ENCODE measurements around the gene MOGAT1.

MOGAT1 gene

DNA sequence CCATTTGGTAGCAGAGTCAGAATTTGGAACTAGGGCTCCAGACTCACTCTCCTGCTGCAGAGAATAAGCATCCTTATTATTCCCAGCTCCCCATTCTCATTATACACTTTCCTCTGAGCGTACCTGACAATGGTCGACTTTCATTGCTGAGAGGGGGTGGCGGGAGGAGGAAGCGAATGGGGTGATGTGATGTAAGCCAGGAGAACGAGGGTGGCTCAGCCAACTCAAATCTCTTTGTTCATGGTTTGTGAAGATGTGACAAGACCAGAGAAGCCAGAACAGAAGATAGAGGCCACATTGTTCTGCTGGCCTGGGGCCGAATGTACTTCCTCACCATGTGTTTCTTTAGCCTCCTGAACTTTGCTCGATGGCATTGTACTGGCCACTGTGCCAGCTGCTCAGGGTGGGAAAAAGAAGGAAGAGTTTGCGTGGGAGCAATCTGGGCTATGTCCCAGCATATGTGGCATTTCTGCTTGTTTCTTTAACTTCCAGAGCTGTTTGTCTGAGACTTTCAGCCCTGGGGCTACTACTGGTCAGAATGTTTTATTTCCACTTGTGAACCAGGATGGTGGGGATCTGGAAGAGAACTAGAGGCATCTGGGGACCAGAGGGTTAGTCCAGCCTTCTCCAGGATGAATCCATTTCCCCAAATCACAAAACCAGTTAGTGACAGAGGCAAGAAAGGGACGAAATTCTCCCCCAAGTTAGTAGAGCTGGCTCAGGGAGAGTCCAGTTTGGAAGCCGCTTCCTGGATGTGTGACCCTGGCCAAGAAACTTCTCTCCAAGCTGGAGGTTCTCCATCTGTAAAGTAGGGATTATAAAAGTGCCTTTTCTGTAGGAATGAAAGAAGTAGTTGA is 62.6 kb downstream of the MOGAT1 start:
- H3K4me1 ChIP-seq (ENCODE audit: control insufficient read depth, low read depth, low read length): peaks cover 13% of the 10 kb centered on the region
- no peak overlapping the region for H3K27ac ChIP-seq (ENCODE audit: low read length)
- no peak overlapping the region for H3K4me3 ChIP-seq (ENCODE audit: low read length)
- no peaks in the 10 kb centered on the region for H3K9me3 ChIP-seq (ENCODE audit: control insufficient read depth, low read depth, low read length)
- no peak overlapping the region for H3K9ac ChIP-seq (ENCODE audit: low read length)
- H3K36me3 ChIP-seq (ENCODE audit: control insufficient read depth, low read depth, low read length): no peaks in the 10 kb centered on the region
- no peaks in the 10 kb centered on the region for H3K27me3 ChIP-seq (ENCODE audit: control insufficient read depth, insufficient read depth, low read length)

DNA sequence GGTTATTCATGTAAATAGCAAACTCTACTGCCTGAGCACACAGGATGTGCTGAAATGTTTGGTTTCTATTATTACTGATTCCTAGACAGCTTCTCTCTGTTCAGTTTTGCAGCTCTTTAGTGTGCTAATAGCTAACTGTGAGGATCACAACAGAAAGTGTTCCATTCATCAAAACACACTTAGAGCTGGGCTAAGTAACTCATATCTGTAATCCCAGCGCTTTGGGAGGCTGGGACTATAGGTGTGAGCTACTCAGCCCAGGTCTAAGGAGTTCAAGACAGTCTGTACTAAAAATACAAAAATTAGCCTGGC is 63.2 kb downstream of the MOGAT1 start:
- no peaks in the 10 kb centered on the region for H3K36me3 ChIP-seq (ENCODE audit: control insufficient read depth, low read depth, low read length)
- no peak overlapping the region for H3K9ac ChIP-seq (ENCODE audit: low read length)
- no peak overlapping the region for H3K4me3 ChIP-seq (ENCODE audit: low read length)
- H3K4me1 ChIP-seq (ENCODE audit: control insufficient read depth, low read depth, low read length): peaks cover 16% of the 10 kb centered on the region
- no peaks in the 10 kb centered on the region for H3K27me3 ChIP-seq (ENCODE audit: control insufficient read depth, insufficient read depth, low read length)
- no peaks in the 10 kb centered on the region for H3K9me3 ChIP-seq (ENCODE audit: control insufficient read depth, low read depth, low read length)
- no peak overlapping the region for H3K27ac ChIP-seq (ENCODE audit: low read length)

- no peaks in the 10 kb centered on the region for H3K36me3 ChIP-seq (ENCODE audit: control insufficient read depth, low read depth, low read length)
- no peaks in the 10 kb centered on the region for H3K9me3 ChIP-seq (ENCODE audit: control insufficient read depth, low read depth, low read length)
- no peaks in the 10 kb centered on the region for H3K27me3 ChIP-seq (ENCODE audit: control insufficient read depth, insufficient read depth, low read length)
- H3K4me1 ChIP-seq (ENCODE audit: control insufficient read depth, low read depth, low read length): peaks cover 16% of the 10 kb centered on the region
- no peak overlapping the region for H3K9ac ChIP-seq (ENCODE audit: low read length)
- H3K27ac ChIP-seq (ENCODE audit: low read length): no peak overlapping the region
- no peak overlapping the region for H3K4me3 ChIP-seq (ENCODE audit: low read length)
Observed at GRCh38 chr2:222736301-222736700, 64.8 kb downstream of the MOGAT1 start.

GRCh38 chr2:222736924-222737323 is 65.5 kb downstream of the MOGAT1 start:
- no peaks in the 10 kb centered on the region for H3K27me3 ChIP-seq (ENCODE audit: control insufficient read depth, insufficient read depth, low read length)
- no peaks in the 10 kb centered on the region for H3K36me3 ChIP-seq (ENCODE audit: control insufficient read depth, low read depth, low read length)
- no peaks in the 10 kb centered on the region for H3K9me3 ChIP-seq (ENCODE audit: control insufficient read depth, low read depth, low read length)
- H3K4me3 ChIP-seq (ENCODE audit: low read length): no peak overlapping the region
- H3K9ac ChIP-seq (ENCODE audit: low read length): no peak overlapping the region
- no peak overlapping the region for H3K27ac ChIP-seq (ENCODE audit: low read length)
- peaks cover 16% of the 10 kb centered on the region for H3K4me1 ChIP-seq (ENCODE audit: control insufficient read depth, low read depth, low read length)

DNA sequence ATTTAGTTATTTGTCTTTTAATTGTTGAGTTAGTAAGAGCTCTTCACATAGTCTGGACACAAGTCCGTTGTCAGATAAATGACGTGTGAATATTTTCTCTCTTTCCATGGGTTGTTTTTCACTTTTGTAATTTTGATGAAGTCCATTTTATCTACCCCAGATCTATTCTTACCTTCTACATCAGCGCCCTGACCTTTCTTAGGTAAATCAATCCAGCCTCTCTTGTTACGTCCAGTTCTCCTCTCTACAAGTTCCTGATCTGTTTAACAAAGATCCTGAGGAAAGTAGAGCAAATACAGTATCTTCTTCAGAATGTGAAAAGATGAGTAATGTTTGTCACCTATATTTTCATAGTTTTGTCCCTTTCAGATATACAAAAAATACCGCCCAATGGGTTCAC is 66.9 kb downstream of the MOGAT1 start:
- H3K4me1 ChIP-seq (ENCODE audit: control insufficient read depth, low read depth, low read length): peaks cover 16% of the 10 kb centered on the region
- H3K27ac ChIP-seq (ENCODE audit: low read length): no peak overlapping the region
- H3K9me3 ChIP-seq (ENCODE audit: control insufficient read depth, low read depth, low read length): no peaks in the 10 kb centered on the region
- no peak overlapping the region for H3K9ac ChIP-seq (ENCODE audit: low read length)
- no peaks in the 10 kb centered on the region for H3K36me3 ChIP-seq (ENCODE audit: control insufficient read depth, low read depth, low read length)
- H3K27me3 ChIP-seq (ENCODE audit: control insufficient read depth, insufficient read depth, low read length): no peaks in the 10 kb centered on the region
- no peak overlapping the region for H3K4me3 ChIP-seq (ENCODE audit: low read length)

GRCh38 chr2:222738809-222739208 is 67.4 kb downstream of the MOGAT1 start:
- Histone ChIP-seq H3K27ac (ENCODE audit: low read length) (peak overlapping the region; percentile 56), H3K4me1 (ENCODE audit: control insufficient read depth, low read depth, low read length) (peaks cover 16% of the 10 kb centered on the region), H3K9ac (ENCODE audit: low read length) (no peak overlapping the region), H3K36me3 (ENCODE audit: control insufficient read depth, low read depth, low read length) (no peaks in the 10 kb centered on the region), H3K27me3 (ENCODE audit: control insufficient read depth, insufficient read depth, low read length) (no peaks in the 10 kb centered on the region), H3K4me3 (ENCODE audit: low read length) (no peak overlapping the region), H3K9me3 (ENCODE audit: control insufficient read depth, low read depth, low read length) (no peaks in the 10 kb centered on the region)

DNA sequence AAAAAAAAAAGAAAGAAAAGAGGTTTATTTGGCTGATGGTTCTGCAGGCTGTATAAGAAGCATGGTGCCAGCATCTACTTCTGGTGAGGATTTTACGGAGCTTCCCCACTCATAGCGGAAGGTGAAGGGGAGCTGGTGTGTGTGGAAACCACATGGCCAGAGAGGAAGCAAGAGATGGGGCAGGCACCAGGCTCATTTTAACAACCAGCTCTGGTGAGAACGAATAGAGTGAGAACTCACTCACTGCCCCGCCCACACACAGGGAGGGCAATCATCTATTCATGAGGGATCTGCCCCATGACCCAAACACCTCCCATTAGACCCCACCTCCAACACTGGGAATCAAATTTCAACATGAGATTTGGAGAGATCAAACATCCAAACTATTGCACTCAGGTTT is 68.5 kb downstream of the MOGAT1 start:
- H3K4me3 ChIP-seq (ENCODE audit: low read length): no peak overlapping the region
- no peaks in the 10 kb centered on the region for H3K36me3 ChIP-seq (ENCODE audit: control insufficient read depth, low read depth, low read length)
- no peak overlapping the region for H3K27ac ChIP-seq (ENCODE audit: low read length)
- H3K27me3 ChIP-seq (ENCODE audit: control insufficient read depth, insufficient read depth, low read length): no peaks in the 10 kb centered on the region
- H3K9me3 ChIP-seq (ENCODE audit: control insufficient read depth, low read depth, low read length): no peaks in the 10 kb centered on the region
- peaks cover 16% of the 10 kb centered on the region for H3K4me1 ChIP-seq (ENCODE audit: control insufficient read depth, low read depth, low read length)
- H3K9ac ChIP-seq (ENCODE audit: low read length): no peak overlapping the region

DNA sequence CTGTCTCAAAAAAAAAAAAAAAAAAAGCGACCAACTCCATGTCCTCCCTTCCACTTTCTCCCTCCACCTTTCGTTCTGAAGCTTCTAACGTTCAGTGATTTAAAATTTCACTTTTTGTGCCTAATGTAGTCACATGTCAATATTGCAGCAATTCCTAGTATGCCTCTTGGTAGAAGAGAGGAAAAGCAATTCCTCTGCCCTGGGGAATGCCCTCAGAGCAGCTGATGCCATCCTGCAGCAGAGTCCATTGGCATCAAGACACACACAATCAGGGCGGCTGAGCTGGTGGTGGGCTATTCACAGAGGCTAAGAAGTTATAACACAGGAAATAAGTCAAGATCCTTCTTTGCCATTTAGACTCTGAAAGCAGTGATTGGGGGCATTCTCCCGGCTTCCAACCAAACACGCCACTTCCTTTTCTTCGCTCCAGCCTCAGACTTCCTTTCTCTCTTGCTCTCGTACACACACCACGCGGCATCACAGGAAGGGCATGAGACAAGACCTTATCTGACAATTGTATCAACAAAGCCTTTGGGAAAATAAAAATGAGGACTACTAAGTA is 71.9 kb downstream of the MOGAT1 start:
- Histone ChIP-seq H3K4me1 (ENCODE audit: control insufficient read depth, low read depth, low read length) (peaks cover 23% of the 10 kb centered on the region), H3K27ac (ENCODE audit: low read length) (no peak overlapping the region), H3K4me3 (ENCODE audit: low read length) (no peak overlapping the region), H3K9me3 (ENCODE audit: control insufficient read depth, low read depth, low read length) (no peaks in the 10 kb centered on the region), H3K9ac (ENCODE audit: low read length) (no peak overlapping the region), H3K36me3 (ENCODE audit: control insufficient read depth, low read depth, low read length) (no peaks in the 10 kb centered on the region), H3K27me3 (ENCODE audit: control insufficient read depth, insufficient read depth, low read length) (no peaks in the 10 kb centered on the region)

DNA sequence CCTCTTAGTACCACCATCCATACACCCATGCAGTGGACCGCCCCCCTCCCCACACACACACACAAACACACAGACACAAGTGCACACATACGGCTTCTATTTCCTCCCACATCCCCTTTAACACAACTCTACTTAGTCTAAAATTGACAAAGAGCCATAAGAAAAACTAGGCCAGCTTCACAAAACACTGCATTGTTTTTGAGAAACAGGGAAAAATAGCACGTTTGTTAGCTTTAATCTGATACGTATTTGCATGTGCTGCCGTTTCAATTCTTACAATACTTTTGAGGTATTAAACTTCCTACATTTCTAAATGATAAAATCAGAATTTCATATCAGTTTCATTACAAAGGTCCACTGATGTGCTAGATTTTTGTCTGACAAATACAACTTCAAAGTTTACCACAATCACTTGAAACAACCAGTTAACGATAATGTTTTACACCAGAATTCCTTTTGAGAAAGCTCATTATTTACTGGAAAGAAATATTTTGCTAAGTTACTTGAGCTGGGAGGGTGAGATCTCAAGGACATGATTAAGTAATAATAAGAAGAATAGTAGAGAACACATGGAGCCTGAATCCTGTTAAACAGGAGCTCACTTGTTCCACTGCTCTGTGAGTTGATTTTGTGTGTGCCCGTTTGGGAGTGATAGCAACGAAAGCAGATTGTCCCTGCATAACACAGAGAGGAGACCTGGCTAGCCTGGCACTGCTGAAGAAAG is 74.5 kb downstream of the MOGAT1 start:
- Histone ChIP-seq H3K4me1 (ENCODE audit: control insufficient read depth, low read depth, low read length) (peaks cover 12% of the 10 kb centered on the region), H3K27me3 (ENCODE audit: control insufficient read depth, insufficient read depth, low read length) (no peaks in the 10 kb centered on the region), H3K4me3 (ENCODE audit: low read length) (no peak overlapping the region), H3K36me3 (ENCODE audit: control insufficient read depth, low read depth, low read length) (no peaks in the 10 kb centered on the region), H3K27ac (ENCODE audit: low read length) (no peak overlapping the region), H3K9me3 (ENCODE audit: control insufficient read depth, low read depth, low read length) (no peaks in the 10 kb centered on the region), H3K9ac (ENCODE audit: low read length) (no peak overlapping the region)

GRCh38 chr2:222747526-222748160 is 76.2 kb downstream of the MOGAT1 start:
- H3K27ac ChIP-seq (ENCODE audit: low read length): no peak overlapping the region
- no peaks in the 10 kb centered on the region for H3K36me3 ChIP-seq (ENCODE audit: control insufficient read depth, low read depth, low read length)

DNA sequence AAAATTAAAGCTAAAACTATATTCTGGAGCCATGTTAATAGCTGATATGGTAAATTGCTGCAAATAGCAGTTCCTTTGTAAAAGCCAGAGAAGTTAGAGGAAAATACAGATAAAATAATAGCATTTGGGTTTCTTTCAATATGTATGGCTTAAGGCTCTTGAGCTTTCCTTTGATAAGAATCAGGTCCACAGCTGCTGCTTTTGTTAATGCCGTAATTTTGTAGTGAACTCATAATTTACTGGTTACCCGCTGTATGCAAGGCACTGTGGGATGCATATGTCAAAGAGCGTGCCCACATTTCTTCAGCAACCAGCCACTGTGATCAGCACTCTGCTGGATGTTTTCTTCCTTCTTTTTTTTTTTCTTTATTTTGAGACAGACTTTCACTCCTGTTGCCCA is 79.1 kb downstream of the MOGAT1 start:
- Histone ChIP-seq H3K9me3 (ENCODE audit: control insufficient read depth, low read depth, low read length) (no peaks in the 10 kb centered on the region), H3K9ac (ENCODE audit: low read length) (no peak overlapping the region), H3K27me3 (ENCODE audit: control insufficient read depth, insufficient read depth, low read length) (no peaks in the 10 kb centered on the region), H3K4me1 (ENCODE audit: control insufficient read depth, low read depth, low read length) (peaks cover 28% of the 10 kb centered on the region), H3K27ac (ENCODE audit: low read length) (no peak overlapping the region), H3K4me3 (ENCODE audit: low read length) (no peak overlapping the region), H3K36me3 (ENCODE audit: control insufficient read depth, low read depth, low read length) (no peaks in the 10 kb centered on the region)

More at GRCh38 chr2:222747526-222748160, 76.2 kb downstream of the MOGAT1 start:
- Histone ChIP-seq H3K4me1 (ENCODE audit: control insufficient read depth, low read depth, low read length) (peaks cover 17% of the 10 kb centered on the region), H3K4me3 (ENCODE audit: low read length) (peak overlapping the region; percentile 14), H3K27me3 (ENCODE audit: control insufficient read depth, insufficient read depth, low read length) (no peaks in the 10 kb centered on the region), H3K9me3 (ENCODE audit: control insufficient read depth, low read depth, low read length) (no peaks in the 10 kb centered on the region), H3K9ac (ENCODE audit: low read length) (peak overlapping the region; percentile 16)
